HG03135 (cell line): ENCODE data around the gene RNASE13.
"Not testable (repeated sequence)": the region's sequence is repeated elsewhere in the genome, so short reads cannot be mapped to it uniquely, and the experiment has no call there.

Experiments
- ATAC-seq: cut with Tn5 transposase; IDR thresholded peaks from one replicate; pipeline ENCODE4 v1.9.1; 2021; ENCODE audit warnings: mild to moderate bottlenecking, moderate library complexity; ENCODE audit not compliant: unreplicated experiment

RNASE13 gene

GRCh38 chr14:20996521-20996920 lies 38.1 kb downstream of the RNASE13 start:
- ATAC-seq = no peak

GRCh38 chr14:20989787-20990600 lies 44.6 kb downstream of the RNASE13 start, which contains the start of gene METTL17:
Gene METTL17 (plus strand): TSS chr14:20989980. CDS start chr14:20990003, 23 bp downstream.
- ATAC-seq = peak; percentile 97

- no peak for ATAC-seq
Observed at GRCh38 chr14:20989471-20989786, 45.2 kb downstream of the RNASE13 start.

GRCh38 chr14:20988717-20989470 lies 45.7 kb downstream of the RNASE13 start:
- ATAC-seq = no peak

GRCh38 chr14:20986811-20987210 lies 47.8 kb downstream of the RNASE13 start:
- no peak for ATAC-seq

- ATAC-seq = not testable (repeated sequence)
Observed at GRCh38 chr14:20985650-20986049, 49.0 kb downstream of the RNASE13 start.
